ENCODE data around the gene KRT10.

Gene KRT10

DNA sequence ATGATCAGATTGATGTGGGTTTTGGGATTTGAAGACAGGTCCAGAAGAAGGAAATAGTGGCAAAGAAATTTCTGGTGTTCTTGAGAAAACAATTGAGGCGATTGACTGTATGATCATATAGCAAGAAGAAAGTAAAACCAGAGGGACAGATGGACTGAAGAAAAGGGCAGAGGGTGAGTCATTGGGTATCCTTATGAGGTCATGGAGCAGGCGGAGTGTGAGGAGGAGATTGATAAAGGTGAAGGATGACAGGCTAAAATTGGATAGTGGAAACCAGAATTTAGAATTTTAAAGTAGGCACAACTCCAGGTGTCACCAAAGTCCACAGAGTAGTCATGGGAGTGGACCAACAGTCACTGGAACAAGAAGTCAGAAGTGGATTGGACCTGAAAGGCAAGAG lies 21.3 kb downstream of the KRT10 start:
- DNase-seq, result no peak

DNA sequence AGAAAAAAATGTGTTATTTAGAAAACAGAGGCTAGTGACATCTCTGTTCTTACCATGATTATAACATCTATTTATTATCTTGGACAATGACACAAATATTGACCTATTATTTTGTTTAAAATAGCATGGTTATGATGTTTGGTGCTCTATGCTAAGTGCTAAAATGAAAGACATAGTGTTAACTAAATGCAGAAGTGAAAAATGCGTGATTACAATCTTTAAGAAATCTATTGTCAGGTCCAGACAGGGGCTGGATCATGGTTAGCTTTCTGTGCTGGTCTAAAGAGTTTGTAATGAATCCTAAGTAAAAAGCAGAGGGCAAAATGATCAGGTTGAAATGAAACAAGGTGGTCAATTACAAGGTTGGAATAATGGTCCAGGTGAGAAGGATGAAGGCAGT lies 22.0 kb downstream of the KRT10 start:
- no peak for DNase-seq

GRCh38 chr17:40799859-40800258 lies 22.6 kb downstream of the KRT10 start, which contains the start of gene KRT28:
Gene KRT28 (minus strand): TSS chr17:40799959. CDS start chr17:40799893, 66 bp downstream.
- no peak for DNase-seq

GRCh38 chr17:40796846-40797245 lies 25.6 kb downstream of the KRT10 start:
- DNase-seq, result no peak

- DNase-seq, result no peak
Observed at GRCh38 chr17:40795019-40795667, 27.3 kb downstream of the KRT10 start.

- no peak for DNase-seq
Observed at GRCh38 chr17:40794466-40794865, 27.9 kb downstream of the KRT10 start.

GRCh38 chr17:40793832-40794231 lies 28.6 kb downstream of the KRT10 start:
- DNase-seq, result no peak

GRCh38 chr17:40791787-40792436 lies 30.5 kb downstream of the KRT10 start:
- no peak for DNase-seq

DNA sequence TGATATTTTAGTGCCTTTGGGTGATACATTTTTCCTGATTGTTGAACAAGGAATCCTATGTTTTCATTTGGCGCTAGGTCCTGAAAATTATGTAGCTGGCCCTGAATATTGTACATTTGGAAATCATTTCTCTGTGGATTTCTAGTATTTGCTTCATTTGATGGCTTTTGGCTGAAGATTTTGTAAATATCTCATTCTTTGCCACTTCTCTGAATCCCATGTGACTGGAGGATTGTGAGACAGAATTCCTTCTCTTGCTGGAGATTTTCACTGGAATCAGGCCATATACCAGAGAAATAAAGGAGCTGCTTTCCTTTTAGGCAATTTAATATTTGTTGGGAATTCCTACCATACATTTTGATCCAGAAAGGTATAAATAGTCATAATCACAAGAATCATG lies 31.3 kb downstream of the KRT10 start:
- no peak for DNase-seq

GRCh38 chr17:40782450-40782849 lies 40.0 kb downstream of the KRT10 start, which contains the start of gene KRT27:
Gene KRT27 (minus strand): TSS chr17:40782550. CDS start chr17:40782493, 57 bp downstream.
- no peak for DNase-seq

GRCh38 chr17:40779181-40779909 lies 43.1 kb downstream of the KRT10 start:
- peak; percentile 12 for DNase-seq

- DNase-seq, result no peak
Observed at GRCh38 chr17:40778461-40778860, 44.0 kb downstream of the KRT10 start.

DNA sequence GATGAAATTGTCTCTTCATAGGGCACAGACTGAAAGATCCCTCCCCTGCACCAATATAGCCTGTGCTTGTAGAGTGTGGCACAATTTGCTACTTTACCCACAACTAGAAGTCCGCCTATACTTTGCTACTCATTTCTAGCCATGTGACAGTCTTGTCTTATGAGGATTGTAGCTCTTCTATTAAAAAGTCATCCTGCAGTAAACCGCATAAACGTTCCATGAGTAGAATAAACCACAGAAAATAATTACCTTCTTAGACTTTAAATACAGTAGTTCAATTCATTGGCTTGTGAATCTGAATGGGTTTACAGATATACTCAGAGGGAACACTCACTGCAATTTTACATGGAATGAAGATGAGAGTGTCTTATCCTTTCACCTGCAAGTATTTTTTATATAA lies 44.4 kb downstream of the KRT10 start:
- no peak for DNase-seq

- DNase-seq, result no peak
Observed at GRCh38 chr17:40777459-40777858, 45.0 kb downstream of the KRT10 start.

- DNase-seq, result no peak
Observed at GRCh38 chr17:40775945-40776344, 46.5 kb downstream of the KRT10 start.

DNA sequence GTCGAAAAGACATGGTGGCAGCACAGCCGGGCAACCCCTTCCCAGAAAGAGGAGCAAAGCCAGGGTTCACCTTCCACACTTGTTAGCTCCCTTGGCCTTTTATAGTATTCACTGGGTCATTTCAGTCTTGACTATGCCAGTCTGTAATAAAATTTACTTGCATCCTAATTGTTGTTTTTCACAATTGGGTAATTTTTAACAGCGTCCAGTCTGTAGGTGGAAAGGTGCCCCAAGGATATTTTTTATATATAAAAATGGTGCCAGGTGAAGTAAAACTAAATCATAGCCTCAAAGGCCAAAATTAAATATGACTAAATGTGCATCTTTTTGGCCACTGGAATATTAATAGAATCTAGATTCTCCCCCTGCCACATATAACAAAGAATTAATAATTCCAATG lies 50.3 kb downstream of the KRT10 start, which contains the start of gene KRT26:
Gene KRT26 (minus strand): TSS at position 101 of the 400 bp plus-strand sequence. CDS start 88 bp downstream, at position 13.
- DNase-seq, result no peak

Measured in CD4-positive, alpha-beta T cell treated with Interleukin-17A for 4 hours (primary cell).